Liver (tissue), 9 donors: ENCODE measurements around the gene SEBOX. TPM values are rescaled to one million over a fixed set of nuclear protein-coding genes. Genes with fewer than 3 reads are reported as not detected.

Experiments used
- DNase-seq: peaks from one replicate; pipeline ENCODE4 v3.0.0-alpha.2; 2017; ENCODE audit warnings: low spot score
- H3K27ac ChIP-seq, 2 donors: one replicate each; pipeline ENCODE4 v1.7.0; 2013; ENCODE audit warnings: inconsistent platforms in 2 of 2, low read length in 2 of 2, control low read depth in 1 of 2, low read depth in 1 of 2, mild to moderate bottlenecking in 1 of 2
- H3K27me3 ChIP-seq, 4 donors: one replicate each; pipeline versions ENCODE4 v1.6.1 to v1.7.0; 2013; ENCODE audit warnings: low read length in 3 of 4, inconsistent platforms in 1 of 4, mild to moderate bottlenecking in 1 of 4, moderate library complexity in 1 of 4; ENCODE audit not compliant: control insufficient read depth in 4 of 4, insufficient read depth in 4 of 4
- H3K36me3 ChIP-seq, 4 donors: one replicate each; pipeline versions ENCODE4 v1.6.1 to v1.7.0; 2013; ENCODE audit warnings: low read length in 3 of 4, mild to moderate bottlenecking in 3 of 4, low read depth in 1 of 4, moderate library complexity in 1 of 4; ENCODE audit not compliant: control insufficient read depth in 4 of 4, insufficient read depth in 3 of 4
- H3K4me1 ChIP-seq, 4 donors: one replicate each; pipeline versions ENCODE4 v1.6.1 to v1.7.0; 2013; ENCODE audit warnings: low read length in 3 of 4, mild to moderate bottlenecking in 3 of 4, moderate library complexity in 1 of 4; ENCODE audit not compliant: control insufficient read depth in 4 of 4, insufficient read depth in 4 of 4
- H3K4me3 ChIP-seq, 3 donors: one replicate each; pipeline versions ENCODE4 v1.6.1 to v1.7.0; 2013; ENCODE audit warnings: low read length in 3 of 3, control low read depth in 1 of 3, low read depth in 1 of 3, mild to moderate bottlenecking in 1 of 3
- H3K9ac ChIP-seq, 2 donors: one replicate each; pipeline ENCODE4 v1.7.0; 2013; ENCODE audit warnings: low read length in 2 of 2, mild to moderate bottlenecking in 2 of 2, moderate library complexity in 2 of 2, control low read depth in 1 of 2, low read depth in 1 of 2
- H3K9me3 ChIP-seq, 4 donors: one replicate each; pipeline versions ENCODE4 v1.6.1 to v1.7.0; 2013; ENCODE audit warnings: low read length in 3 of 4; ENCODE audit not compliant: control insufficient read depth in 4 of 4
- CTCF ChIP-seq: fragments of 150-350 bp; IDR thresholded peaks from 2 replicates; pipeline ENCODE4 v1.5.1; 2017; ENCODE audit warnings: improper control_type of control experiment, low read depth, low read length; ENCODE audit not compliant: missing input control
- FOXA1 ChIP-seq: IDR thresholded peaks from 2 replicates; pipeline ENCODE4 v1.6.1; 2016; ENCODE audit warnings: antibody characterized with exemption
- HNF4A ChIP-seq, 2 donors: conservative IDR thresholded peaks; 2 replicates each; pipeline ENCODE4 v1.6.1; 2016; ENCODE audit warnings: antibody characterized with exemption in 2 of 2, mild to moderate bottlenecking in 2 of 2
- JUND ChIP-seq, 2 donors: IDR thresholded peaks; 2 replicates each; pipeline ENCODE4 v1.6.1; 2016; ENCODE audit warnings: antibody characterized with exemption in 2 of 2
- MAX ChIP-seq: IDR thresholded peaks from 2 replicates; pipeline ENCODE4 v1.6.1; 2016; ENCODE audit warnings: antibody characterized with exemption
- NR2F2 ChIP-seq: IDR thresholded peaks from 2 replicates; pipeline ENCODE4 v1.6.1; 2016; ENCODE audit warnings: antibody characterized with exemption
- RXRA ChIP-seq, 2 donors: IDR thresholded peaks; 2 replicates each; pipeline ENCODE4 v1.6.1; 2017 to 2018; ENCODE audit warnings: antibody characterized with exemption in 2 of 2, mild to moderate bottlenecking in 1 of 2
- SP1 ChIP-seq: IDR thresholded peaks from 2 replicates; pipeline ENCODE4 v1.6.1; 2018; ENCODE audit warnings: antibody characterized with exemption, mild to moderate bottlenecking
- TAF1 ChIP-seq: conservative IDR thresholded peaks from 2 replicates; pipeline ENCODE4 v1.6.1; 2016; ENCODE audit warnings: antibody characterized with exemption, mild to moderate bottlenecking
- YY1 ChIP-seq: IDR thresholded peaks from 2 replicates; pipeline ENCODE4 v1.6.1; 2016; ENCODE audit warnings: antibody characterized with exemption, mild to moderate bottlenecking
- WGBS: extraction: QIAGEN DNeasy Blood & Tissue Kit; methylation state at CpG from one replicate; pipeline ENCODE4 v1.1.7; 2013; 5-methylcytosine and 5-hydroxymethylcytosine counted together
- polyA plus RNA-seq, 2 donors: library from polyadenylated mRNA; stranded (reverse) in 1 of 2; unstranded in 1 of 2; fragments of 200-250 nt in 1 of 2; fragments of >200 nt in 1 of 2; fragmentation: Nextera tagmentation in 1 of 2; extraction: Ambion mirVana in 1 of 2; gene quantifications; one replicate each; pipeline versions ENCODE4 v1.2.1 to v1.2.3, GENCODE V29; 2013 to 2015
- total RNA-seq, 2 donors: library from RNA; depleted of rRNA; stranded (reverse); fragments of >200 nt; gene quantifications; one replicate each; pipeline ENCODE4 v1.2.3, GENCODE V29; 2014
- TF ChIP-seq, protein P1 (sequence below): IDR thresholded peaks from 2 replicates; pipeline ENCODE4 v1.6.1; 2016; ENCODE audit warnings: antibody characterized with exemption, mild to moderate bottlenecking
- donor health status: healthy.
- donor health status: healthy.
- donor health status: healthy.
- donor health status: healthy.
- donor health status: healthy.

Gene SEBOX
- total and polyA plus RNA-seq, 4 donors, result 0.19 to 0.59 TPM; not detected in 2

DNA sequence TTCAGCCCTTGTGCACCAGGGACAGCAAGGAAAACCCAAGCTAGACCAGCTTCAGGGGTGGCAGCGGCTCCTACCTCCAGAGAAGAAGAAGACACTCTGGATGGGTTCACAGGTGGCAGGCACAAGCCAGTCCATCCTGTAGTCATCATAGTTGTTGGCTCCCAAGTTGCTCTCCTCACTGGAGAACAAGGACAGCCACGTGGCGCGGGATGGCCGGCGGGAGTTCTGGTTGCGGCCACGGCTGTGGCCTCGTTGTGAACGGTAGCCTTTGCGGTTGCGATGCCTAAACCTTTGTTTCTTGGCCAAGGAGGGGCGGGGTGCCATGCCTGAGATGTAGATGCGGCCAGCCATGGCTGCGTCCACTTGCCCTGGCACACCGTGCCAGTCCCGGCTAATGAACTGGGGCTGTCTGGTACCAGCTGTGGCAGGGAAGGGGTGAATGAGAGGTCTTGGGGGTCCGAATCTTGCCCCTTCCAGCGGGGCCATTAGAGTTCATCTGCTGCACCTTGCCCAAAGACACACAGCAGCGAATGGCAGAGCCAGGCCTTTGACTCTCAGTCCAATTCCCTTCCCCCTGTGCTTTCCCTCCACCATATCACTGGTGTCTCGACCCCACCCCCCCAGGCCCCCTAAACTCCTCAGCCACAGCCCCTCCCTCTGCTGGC, 2.8 kb upstream of the SEBOX start:
- Histone ChIP-seq H3K36me3 (peaks cover 3 to 16% (median 8%) of the 10 kb centered on the region in 4 donors), H3K27me3 (no peaks in the 10 kb centered on the region), H3K9me3 (no peaks in the 10 kb centered on the region), H3K4me3 (peak overlapping the region; percentile 68 to 82 (median 72)), H3K9ac (peak overlapping the region in 1 of 2 donors; percentile 67), H3K4me1 (peaks cover 4 to 53% (median 36%) of the 10 kb centered on the region in 4 donors), H3K27ac (peak overlapping the region; percentile 75 to 77)
- DNase-seq, result no peak
- WGBS, result 37% methylated on average over 21 of the region's 21 CpGs
- TF ChIP-seq YY1, result no peak
- TF ChIP-seq JUND (IDR thresholded peaks at IDR 0.05), result no peak
- no peak for TF ChIP-seq CTCF
- TF ChIP-seq FOXA1, result no peak
- no peak for TF ChIP-seq MAX
- no peak for TF ChIP-seq TAF1
- TF ChIP-seq, protein P1, sequence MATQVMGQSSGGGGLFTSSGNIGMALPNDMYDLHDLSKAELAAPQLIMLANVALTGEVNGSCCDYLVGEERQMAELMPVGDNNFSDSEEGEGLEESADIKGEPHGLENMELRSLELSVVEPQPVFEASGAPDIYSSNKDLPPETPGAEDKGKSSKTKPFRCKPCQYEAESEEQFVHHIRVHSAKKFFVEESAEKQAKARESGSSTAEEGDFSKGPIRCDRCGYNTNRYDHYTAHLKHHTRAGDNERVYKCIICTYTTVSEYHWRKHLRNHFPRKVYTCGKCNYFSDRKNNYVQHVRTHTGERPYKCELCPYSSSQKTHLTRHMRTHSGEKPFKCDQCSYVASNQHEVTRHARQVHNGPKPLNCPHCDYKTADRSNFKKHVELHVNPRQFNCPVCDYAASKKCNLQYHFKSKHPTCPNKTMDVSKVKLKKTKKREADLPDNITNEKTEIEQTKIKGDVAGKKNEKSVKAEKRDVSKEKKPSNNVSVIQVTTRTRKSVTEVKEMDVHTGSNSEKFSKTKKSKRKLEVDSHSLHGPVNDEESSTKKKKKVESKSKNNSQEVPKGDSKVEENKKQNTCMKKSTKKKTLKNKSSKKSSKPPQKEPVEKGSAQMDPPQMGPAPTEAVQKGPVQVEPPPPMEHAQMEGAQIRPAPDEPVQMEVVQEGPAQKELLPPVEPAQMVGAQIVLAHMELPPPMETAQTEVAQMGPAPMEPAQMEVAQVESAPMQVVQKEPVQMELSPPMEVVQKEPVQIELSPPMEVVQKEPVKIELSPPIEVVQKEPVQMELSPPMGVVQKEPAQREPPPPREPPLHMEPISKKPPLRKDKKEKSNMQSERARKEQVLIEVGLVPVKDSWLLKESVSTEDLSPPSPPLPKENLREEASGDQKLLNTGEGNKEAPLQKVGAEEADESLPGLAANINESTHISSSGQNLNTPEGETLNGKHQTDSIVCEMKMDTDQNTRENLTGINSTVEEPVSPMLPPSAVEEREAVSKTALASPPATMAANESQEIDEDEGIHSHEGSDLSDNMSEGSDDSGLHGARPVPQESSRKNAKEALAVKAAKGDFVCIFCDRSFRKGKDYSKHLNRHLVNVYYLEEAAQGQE, result no peak
- no peak for TF ChIP-seq NR2F2
- no peak for TF ChIP-seq HNF4A (conservative IDR thresholded peaks at IDR 0.05)
- no peak for TF ChIP-seq RXRA (IDR thresholded peaks at IDR 0.05)

DNA sequence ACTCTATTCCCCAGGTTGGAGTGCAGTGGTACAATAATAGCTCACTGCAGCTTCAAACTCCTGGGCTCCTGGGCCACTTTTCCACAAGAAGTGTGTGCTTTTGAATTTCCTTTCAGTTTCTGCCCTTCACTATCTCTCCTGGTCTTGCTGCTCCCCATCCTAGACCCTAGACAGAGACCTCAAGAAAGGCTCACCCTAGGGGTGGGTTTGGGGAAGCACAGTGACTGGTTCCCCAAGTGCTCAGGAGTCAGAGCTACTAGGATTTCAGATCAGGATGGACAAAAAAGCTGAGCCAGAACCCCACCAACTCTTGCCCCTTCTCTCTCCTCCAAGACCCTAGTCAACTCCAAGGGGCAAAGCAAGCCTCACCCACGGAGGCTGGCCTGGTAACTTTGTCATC, 1.6 kb upstream of the SEBOX start:
- no peak for DNase-seq
- 58% methylated on average over 1 of the region's 1 CpG for WGBS
- Histone ChIP-seq H3K4me3 (peak overlapping the region in 1 of 3 donors; percentile 72), H3K36me3 (peaks cover 5 to 25% (median 12%) of the 10 kb centered on the region in 4 donors), H3K4me1 (peaks cover 2 to 41% (median 33%) of the 10 kb centered on the region in 4 donors), H3K27ac (peak overlapping the region; percentile 75 to 77), H3K9me3 (no peaks in the 10 kb centered on the region), H3K27me3 (no peaks in the 10 kb centered on the region), H3K9ac (no peak overlapping the region)
- TF ChIP-seq CTCF, result peak; percentile 10
- TF ChIP-seq SP1, result no peak
